ENCODE results near the gene P2RX6.
A peak's percentile ranks its signal among the peaks of the same experiment; 100 is the strongest.

Gene P2RX6

DNA sequence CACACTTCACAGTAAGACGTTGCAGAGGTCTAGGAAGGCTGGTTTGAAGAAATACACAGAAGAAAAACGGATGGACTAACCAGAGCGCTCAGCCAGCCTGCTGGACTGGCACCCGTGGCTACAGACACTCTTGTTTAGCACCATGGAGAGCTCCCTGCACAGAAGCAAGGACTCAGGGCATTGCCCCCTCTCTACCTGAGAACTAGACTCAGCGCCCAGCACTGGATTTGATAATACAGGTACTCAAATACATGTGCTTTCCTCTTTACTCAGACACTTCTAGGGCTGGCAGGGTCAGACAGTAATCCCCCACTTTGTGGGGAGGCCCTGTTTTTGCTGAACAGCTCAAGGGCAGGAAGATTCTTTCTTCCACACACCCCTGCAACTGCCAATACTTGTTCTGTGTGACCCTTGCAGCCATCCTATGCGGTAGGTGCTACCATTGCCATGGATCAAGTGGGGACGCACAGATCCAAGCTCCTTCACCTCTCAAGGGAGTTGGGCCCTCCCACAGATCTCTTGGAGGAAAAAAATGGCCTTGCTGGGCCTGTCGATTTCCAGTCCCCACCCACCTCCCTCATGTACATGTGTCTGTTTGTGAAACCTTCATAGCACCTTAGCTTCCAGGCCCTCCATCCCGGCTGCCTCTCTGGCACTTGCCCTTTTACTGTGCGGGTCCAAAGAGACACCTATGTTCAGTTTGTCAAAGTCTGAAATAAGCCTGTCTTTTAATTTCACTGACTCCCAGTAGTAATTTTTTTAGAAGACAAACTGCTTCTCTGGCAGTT, 5.1 kb upstream of the P2RX6 start:
- H3K4me1 Mint-ChIP-seq: peaks cover 52% of the 10 kb centered on the region
- no peak overlapping the region for H3K4me3 Mint-ChIP-seq
- no peak overlapping the region for H3K27ac Mint-ChIP-seq
- H3K36me3 Mint-ChIP-seq (ENCODE audit: low read depth): peaks cover 19% of the 10 kb centered on the region
- no peaks in the 10 kb centered on the region for H3K9me3 Mint-ChIP-seq
- TF ChIP-seq, protein P1, sequence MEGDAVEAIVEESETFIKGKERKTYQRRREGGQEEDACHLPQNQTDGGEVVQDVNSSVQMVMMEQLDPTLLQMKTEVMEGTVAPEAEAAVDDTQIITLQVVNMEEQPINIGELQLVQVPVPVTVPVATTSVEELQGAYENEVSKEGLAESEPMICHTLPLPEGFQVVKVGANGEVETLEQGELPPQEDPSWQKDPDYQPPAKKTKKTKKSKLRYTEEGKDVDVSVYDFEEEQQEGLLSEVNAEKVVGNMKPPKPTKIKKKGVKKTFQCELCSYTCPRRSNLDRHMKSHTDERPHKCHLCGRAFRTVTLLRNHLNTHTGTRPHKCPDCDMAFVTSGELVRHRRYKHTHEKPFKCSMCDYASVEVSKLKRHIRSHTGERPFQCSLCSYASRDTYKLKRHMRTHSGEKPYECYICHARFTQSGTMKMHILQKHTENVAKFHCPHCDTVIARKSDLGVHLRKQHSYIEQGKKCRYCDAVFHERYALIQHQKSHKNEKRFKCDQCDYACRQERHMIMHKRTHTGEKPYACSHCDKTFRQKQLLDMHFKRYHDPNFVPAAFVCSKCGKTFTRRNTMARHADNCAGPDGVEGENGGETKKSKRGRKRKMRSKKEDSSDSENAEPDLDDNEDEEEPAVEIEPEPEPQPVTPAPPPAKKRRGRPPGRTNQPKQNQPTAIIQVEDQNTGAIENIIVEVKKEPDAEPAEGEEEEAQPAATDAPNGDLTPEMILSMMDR (IDR thresholded peaks at IDR 0.05): no peak
- H3K27me3 Mint-ChIP-seq (ENCODE audit: low read depth, poor library complexity): peaks cover 2% of the 10 kb centered on the region
- DNase-seq: peak; percentile 75

DNA sequence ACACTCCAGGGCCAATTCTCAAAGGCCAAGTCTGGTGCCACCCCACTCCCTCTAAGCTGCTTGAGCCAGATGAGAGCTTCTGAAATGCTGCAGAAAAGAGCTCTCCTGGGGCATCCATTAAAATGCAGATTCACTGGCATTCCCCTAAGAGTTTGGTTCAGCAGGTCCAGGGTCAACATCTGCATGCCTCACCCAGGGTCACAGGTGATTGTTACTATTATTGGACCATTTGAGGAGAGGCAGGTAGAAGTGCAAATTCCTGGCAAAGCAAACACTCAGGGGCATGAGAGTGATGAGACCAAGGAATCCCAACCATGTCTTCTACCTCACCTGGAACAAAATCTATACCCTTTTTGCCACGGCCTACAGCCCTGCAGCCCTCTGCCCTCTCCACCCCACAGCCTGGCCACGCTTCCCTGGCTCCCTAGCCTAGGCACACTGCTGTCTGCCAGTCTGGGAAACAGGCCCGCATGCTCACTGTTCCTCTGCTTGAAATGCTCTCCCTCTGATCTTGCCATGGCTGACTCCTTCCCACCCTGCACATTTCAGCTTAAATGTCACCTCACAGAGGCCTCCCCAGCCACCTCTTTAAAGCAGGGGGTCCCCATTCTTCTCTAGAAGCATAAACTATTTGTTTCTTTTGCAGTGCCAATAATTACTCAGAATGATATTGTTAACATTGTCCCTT, 4.4 kb upstream of the P2RX6 start:
- TF ChIP-seq, protein P1 (IDR thresholded peaks at IDR 0.05): no peak
- no peak overlapping the region for H3K4me3 Mint-ChIP-seq
- H3K27ac Mint-ChIP-seq: no peak overlapping the region
- H3K27me3 Mint-ChIP-seq (ENCODE audit: low read depth, poor library complexity): peaks cover 2% of the 10 kb centered on the region
- peaks cover 60% of the 10 kb centered on the region for H3K4me1 Mint-ChIP-seq
- DNase-seq: no peak
- no peaks in the 10 kb centered on the region for H3K9me3 Mint-ChIP-seq
- H3K36me3 Mint-ChIP-seq (ENCODE audit: low read depth): peaks cover 19% of the 10 kb centered on the region

DNA sequence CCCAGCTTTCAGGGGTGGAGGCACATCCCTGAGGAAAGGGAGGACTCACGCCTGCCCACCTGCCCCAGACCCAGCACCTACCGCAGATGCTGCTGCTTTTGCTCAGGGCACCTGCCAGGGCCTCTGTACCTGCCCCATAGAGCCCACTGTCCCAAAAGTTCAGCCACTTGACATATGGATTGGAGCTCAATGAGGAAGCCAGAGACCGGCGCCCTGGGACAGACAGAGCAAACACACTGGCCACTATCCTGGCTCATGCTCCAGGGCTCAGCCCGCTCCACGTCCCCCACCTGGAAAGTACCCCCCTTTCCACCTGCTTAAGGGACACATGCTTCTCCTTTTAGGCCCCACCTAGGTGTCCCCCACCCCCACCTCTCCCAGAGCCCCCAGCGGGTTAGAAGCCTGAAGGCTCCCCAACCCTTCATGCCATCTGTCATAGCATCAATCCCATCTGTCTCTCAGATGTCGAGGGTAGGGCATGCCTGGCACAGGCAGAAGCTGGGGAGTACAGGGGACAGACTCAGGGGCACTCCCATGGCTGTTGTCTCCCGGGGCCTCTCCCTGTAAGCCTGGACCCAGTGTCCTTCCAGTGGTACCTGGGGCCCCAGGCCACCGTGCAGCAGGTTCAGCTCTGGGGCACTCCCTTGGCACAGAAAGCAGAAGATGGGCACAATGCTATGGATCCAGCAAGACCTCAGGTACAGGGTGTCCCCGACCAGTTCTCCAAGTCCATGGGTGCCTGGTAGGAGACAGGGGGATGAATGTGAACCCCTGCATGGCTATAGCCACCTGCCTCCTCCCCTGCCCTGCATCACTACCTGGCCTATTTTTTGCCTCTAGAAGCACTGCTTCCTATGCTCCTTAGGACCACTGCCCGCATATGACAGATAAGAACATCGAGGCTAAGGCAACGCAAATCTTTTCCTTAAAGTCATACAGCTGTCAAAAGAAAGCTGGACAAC, 2.2 kb upstream of the P2RX6 start:
- Mint-ChIP-seq H3K27ac (no peak overlapping the region), H3K9me3 (no peaks in the 10 kb centered on the region), H3K27me3 (ENCODE audit: low read depth, poor library complexity) (peaks cover 7% of the 10 kb centered on the region), H3K36me3 (ENCODE audit: low read depth) (peaks cover 14% of the 10 kb centered on the region), H3K4me1 (peaks cover 69% of the 10 kb centered on the region), H3K4me3 (peak overlapping the region; percentile 90)
- no peak for DNase-seq
- TF ChIP-seq, protein P1 (IDR thresholded peaks at IDR 0.05): no peak

DNA sequence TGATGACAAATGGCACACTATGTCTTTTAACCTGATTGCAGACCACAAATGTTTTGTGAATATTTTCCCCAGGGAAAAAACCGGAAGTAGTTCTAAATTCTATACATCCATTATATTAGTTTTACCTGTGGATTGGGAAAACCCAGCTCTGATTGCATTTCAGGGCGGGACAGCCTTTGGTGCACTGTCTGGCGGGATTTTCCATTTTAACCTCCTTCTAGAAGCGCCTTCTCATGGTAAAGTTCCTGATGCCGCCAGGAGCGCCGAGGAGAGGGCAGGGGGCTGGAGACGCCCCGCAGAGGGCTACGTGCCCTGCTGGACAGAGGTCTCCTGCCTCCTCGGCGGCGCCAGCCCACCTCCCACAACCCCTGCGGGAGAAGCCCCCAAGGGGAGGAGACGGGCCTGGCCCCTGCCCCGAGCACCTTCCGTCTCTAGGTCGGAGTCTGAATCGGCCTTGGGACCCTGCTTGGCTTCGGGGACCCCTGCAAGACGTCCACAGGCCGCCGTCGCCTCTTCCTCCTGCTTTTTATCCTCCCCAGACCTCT, 1.2 kb upstream of the P2RX6 start:
- H3K36me3 Mint-ChIP-seq (ENCODE audit: low read depth): peaks cover 8% of the 10 kb centered on the region
- no peaks in the 10 kb centered on the region for H3K9me3 Mint-ChIP-seq
- no peak for DNase-seq
- peaks cover 14% of the 10 kb centered on the region for H3K27me3 Mint-ChIP-seq (ENCODE audit: low read depth, poor library complexity)
- peak overlapping the region; percentile 90 for H3K4me3 Mint-ChIP-seq
- peaks cover 74% of the 10 kb centered on the region for H3K4me1 Mint-ChIP-seq
- TF ChIP-seq, protein P1 (IDR thresholded peaks at IDR 0.05): no peak
- H3K27ac Mint-ChIP-seq: peak overlapping the region; percentile 100

DNA sequence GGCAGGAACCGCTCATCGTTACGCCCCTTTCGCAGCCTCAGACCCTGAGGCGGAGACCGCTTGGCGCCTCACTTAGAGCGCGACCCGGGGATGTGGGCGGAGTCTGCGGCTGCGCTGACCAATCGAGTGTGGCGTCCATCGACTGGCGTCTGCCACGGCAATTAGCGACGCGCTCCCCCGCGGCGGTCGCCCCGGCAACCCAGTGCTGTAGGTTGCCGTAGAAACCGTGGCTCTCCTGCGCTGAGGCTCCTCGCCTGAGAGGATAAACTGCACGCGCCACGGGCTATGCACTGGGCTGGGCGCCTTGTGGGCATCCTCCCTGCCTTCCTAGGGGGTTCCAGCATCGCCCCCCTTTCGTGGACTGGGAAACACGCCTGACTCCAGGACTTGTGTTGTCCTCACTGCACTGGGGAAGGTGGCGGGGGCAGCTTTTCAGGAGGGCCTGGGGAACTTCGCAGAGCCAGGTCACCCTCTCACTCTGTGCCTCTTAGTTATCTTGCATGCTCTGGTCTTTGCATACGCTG, 701 bp upstream of the P2RX6 start:
- TF ChIP-seq, protein P1 (IDR thresholded peaks at IDR 0.05): no peak
- Mint-ChIP-seq H3K4me1 (peaks cover 73% of the 10 kb centered on the region), H3K27me3 (ENCODE audit: low read depth, poor library complexity) (peaks cover 14% of the 10 kb centered on the region), H3K9me3 (no peaks in the 10 kb centered on the region), H3K36me3 (ENCODE audit: low read depth) (peaks cover 5% of the 10 kb centered on the region), H3K4me3 (peak overlapping the region; percentile 90), H3K27ac (peak overlapping the region; percentile 100)
- DNase-seq: peak; percentile 98

Measured in nephron progenitor cell (in vitro differentiated cells).